ENCODE measurements around the gene WDR17.
"Not testable (repeated sequence)": the region's sequence is repeated elsewhere in the genome, so short reads cannot be mapped to it uniquely, and the experiment has no call there.

WDR17 gene

GRCh38 chr4:176195184-176195978 is 129.7 kb downstream of the WDR17 start, which contains the start of gene SPATA4:
TSS of gene SPATA4 (minus strand) at chr4:176195585. CDS start at chr4:176195562, 23 bp downstream.
- peak; percentile 90 for DNase-seq

GRCh38 chr4:176198316-176198903 is 132.8 kb downstream of the WDR17 start:
- no peak for DNase-seq

- DNase-seq, result no peak
Measured at GRCh38 chr4:176205299-176205698, 139.7 kb downstream of the WDR17 start.

GRCh38 chr4:176207839-176208238 is 142.2 kb downstream of the WDR17 start:
- DNase-seq, result no peak

GRCh38 chr4:176209535-176209934 is 143.9 kb downstream of the WDR17 start:
- DNase-seq, result no peak

GRCh38 chr4:176210101-176210500 is 144.5 kb downstream of the WDR17 start:
- no peak for DNase-seq

- DNase-seq, result no peak
Measured at GRCh38 chr4:176210579-176211296, 145.1 kb downstream of the WDR17 start.

GRCh38 chr4:176212351-176212750 is 146.7 kb downstream of the WDR17 start:
- DNase-seq, result not testable (repeated sequence)

- DNase-seq, result no peak
Measured at GRCh38 chr4:176217510-176217909, 151.9 kb downstream of the WDR17 start.

- no peak for DNase-seq
Measured at GRCh38 chr4:176222149-176222548, 156.5 kb downstream of the WDR17 start.

GRCh38 chr4:176223561-176223960 is 157.9 kb downstream of the WDR17 start:
- DNase-seq, result no peak

- no peak for DNase-seq
Measured at GRCh38 chr4:176226736-176227135, 161.1 kb downstream of the WDR17 start.

GRCh38 chr4:176229645-176230044 is 164.0 kb downstream of the WDR17 start:
- DNase-seq, result no peak

Data from activated CD4-positive, alpha-beta T cell treated with anti-CD3 and anti-CD28 coated beads for 1 hour (primary cell).